Activated T-cell treated with anti-CD3 and anti-CD28 coated beads for 1 hour (primary cell): ENCODE results near the gene EIF2S2.

Source experiments
- DNase-seq: peaks from one replicate; pipeline ENCODE4 v3.0.0-alpha.2; 2020; ENCODE audit warnings: low read depth

Gene EIF2S2

DNA sequence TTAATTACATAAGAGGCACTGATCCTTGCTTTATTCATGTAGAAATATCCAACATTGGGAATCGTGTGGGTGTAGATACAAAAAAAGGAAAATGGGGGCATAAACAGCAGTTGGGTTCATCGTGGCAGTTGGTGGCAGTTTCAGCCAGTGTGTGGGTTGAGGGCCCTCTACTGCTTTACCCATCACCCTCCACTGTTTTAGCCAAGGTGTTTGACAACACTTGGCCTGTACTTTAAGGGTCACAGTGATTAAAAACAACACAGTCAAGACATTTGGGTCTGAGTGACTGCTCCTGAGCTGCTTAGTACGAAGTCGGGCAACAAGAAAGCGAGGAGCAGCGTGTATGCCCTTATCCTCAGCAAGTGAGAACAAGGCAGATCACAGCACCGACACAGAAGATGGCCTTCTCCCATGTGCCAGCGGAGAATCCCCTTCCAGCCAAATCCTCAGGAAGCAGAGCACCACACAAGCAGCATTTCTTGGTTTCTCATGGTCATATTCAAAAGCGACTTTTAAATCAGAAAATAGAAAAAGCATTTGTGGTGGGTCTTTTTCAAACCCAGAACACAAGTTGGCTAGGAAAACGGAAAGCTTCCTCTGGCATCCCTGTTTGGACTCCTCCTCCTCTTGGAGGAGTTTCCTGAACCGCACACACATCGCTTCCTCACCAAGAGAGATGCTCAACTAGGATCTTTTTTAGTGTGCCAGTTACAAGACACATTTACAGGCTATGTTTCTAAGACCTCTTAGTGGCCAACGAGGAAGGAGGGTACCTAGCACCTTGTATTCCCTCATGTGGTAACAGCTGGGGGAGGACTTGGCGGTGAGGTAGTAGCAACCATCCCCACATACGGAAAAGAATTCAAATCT, 23.5 kb downstream of the EIF2S2 start:
- DNase-seq = no peak

DNA sequence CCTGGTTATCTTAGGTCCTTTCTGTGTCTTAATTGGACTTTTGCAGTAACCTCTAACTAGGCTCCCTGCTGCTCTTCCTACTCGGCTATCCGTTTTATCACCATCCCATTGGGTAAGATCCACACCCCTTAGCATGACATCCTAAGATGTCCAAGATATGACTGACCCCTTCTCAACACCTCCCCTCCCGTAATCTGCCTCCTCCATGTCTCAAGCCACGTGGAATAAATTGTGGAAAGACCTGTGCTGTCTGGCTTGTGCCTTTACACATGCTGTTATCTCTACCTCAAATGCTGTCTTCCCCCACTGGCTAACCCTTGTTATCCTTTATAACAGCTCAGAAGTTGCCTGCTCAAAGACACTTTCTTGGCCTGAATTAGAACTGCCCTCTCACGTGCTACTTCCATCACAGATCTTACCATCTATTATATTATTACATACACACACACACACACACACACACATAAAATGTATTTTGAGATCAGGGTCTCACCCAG, 26.5 kb downstream of the EIF2S2 start:
- no peak for DNase-seq

DNA sequence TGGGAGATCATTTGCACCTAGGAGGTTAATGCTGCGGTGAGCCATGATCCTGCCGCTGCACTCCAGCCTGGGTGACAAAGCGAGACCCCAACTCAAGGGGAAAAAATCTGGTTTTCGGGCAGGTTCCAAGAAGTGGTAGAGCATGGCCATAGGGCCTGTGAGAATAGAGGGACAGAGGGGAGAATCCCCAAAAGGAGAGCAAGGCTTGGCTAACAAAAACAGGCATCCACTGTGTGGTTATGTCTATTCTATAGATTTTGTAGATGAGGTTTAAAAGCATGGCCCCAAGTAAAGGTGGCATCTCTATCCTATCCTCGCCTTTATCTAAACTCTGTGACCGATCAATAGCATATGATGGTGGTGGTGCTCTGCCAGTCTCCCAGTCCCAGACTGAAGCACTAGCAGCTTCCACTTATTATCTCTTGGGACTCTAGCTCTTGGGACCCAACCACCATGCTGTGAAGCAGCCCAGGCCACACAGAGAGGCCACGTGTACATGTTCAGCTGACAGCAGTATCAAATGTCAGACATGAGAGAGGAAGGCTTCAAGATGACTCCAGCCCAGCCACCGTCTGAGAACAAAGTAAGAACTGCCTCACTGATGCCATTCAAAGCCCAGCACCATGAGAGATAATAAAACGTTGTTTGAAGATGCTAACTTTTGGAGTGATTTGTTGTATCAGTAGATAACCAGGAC, 27.7 kb downstream of the EIF2S2 start:
- DNase-seq = no peak

GRCh38 chr20:34083781-34084180, 28.3 kb downstream of the EIF2S2 start:
- no peak for DNase-seq

DNA sequence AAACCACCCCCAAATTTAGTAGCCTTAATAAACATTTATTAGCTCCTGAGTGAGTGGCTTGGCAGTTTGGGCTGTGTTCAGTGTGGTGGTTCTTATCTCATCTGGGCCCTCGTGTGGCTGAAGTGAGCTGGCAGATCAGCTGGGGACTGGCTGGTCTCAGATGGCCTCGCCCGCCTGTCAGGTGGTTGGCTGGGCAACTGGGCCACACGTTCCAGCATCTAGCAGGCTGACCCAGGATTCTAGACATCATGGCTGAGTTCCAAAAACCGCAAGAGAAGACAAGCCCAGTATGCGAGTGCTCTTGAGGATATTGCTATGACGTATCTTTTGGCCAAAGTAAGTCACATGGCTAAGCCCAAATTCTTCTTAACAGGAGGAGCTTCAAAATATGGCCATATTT, 28.9 kb downstream of the EIF2S2 start:
- DNase-seq = no peak

DNA sequence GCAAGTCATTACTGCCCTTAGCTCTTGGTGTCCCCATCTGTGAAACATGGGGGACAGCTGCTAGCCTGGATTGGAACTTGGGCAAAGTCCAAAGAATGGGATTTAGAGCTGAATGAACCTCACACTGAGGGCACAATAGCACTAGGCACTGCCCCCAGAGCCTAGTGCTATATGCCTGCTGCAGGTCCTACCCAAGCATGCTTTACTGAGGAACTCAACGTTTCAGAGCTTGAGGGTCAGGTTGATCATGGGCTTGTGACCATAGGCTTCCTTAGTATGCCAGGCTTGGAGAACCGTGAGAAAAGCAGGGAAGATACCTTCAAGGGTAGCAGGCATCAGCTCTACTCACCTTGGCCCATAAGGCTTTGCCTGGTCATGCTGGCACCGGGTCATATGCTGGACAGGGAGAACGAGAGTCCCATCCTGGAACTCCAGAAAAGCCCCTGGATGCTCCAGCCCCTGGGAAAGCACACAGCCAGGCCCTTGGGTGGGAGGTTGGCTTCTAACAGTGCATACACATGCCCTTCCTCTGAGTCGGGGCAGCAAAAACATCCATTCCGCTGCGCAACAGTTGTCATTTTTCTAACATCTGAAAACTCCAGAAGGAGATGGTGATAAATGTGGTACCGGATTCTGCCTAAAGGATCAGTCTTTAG, 29.7 kb downstream of the EIF2S2 start:
- DNase-seq = no peak

DNA sequence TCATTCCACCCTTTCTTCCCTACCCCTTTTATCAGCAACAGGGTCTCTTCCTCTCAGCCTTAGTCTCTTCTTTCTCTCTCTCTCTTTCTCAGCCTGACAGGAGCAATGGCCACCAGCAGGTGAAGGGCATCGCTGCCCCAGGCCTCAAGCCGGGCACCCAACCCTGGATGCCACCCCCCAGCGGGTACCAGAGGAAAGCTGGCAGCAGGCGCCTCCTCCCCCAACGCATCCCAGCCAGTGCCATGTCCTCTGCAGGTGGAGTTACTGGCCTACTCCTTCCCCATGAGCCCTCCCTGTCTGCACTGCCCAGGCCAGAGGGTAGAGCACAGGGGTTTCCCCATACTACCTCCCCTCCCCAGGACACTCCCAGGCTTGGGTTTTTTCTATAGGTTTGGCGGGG, 32.2 kb downstream of the EIF2S2 start:
- DNase-seq = no peak

DNA sequence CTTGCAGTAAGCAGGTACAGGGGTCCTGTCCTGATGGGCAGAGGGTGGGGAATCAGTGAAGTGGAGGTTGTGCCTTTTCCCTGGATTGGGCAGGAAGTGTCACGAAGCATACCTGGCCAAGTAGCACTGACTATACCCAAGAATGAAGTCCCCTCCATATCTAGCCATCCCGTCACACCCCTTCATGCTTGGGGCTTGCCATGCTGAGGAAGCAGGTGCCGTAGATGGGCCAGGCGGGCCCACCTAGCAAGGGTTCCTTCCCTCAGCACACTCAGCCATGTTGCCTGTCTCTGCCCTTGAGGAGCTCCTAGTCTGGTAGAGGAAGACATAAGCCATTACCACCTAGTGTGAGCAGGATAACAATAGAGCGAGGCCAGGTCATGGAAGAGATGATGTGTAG, 33.5 kb downstream of the EIF2S2 start:
- DNase-seq = no peak

- no peak for DNase-seq
Measured at GRCh38 chr20:34076952-34077351, 35.1 kb downstream of the EIF2S2 start.

DNA sequence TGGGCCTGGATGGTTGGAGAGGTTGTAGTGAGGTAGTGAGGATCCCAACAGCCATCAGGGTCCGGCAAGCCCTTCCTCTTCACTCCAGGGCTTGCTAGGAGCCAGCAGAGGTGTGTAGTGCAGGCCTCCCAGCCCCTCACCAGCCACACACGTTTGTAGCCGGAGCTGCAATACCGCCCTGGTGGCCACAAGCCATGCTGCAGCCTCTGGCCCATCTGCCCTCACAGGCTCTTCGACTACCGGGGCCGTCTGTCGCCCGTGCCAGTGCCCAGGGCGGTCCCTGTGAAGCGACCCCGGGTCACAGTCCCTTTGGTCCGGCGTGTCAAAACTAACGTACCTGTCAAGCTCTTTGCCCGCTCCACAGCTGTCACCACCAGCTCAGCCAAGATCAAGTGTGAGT, 36.4 kb downstream of the EIF2S2 start:
- no peak for DNase-seq

DNA sequence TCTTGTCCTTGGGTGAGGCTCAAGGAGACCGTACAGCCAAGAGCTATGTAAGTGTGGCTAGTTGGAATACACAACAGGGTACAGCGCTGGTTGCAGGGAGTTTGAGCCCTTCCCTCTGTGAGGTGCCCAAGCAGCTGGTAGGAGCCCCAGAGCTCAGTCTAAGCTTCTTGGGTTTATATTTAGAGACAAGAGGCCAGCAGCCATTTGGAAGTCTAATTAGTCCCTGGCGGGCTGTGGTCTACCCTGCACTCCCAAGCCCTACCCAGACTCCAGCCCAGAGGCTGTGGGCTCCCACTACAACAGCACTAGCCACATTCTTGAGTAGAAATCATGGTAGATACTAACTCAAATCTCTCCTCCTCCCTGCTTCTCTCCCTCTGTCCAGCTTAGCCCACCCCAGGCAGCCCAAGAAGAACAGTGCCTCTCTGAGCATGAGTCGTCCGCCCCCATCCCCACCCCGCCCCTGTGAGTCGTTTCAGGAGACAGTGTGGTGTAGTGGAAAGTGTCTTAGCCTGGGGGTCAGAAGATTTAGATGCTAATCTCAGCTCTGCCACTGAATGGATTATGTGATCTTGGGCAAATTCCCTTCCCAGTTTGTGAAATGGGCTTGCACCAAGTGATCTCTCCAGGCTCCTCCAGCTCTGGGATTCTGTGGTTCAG, 37.8 kb downstream of the EIF2S2 start:
- DNase-seq = no peak

GRCh38 chr20:34072778-34073177, 39.3 kb downstream of the EIF2S2 start:
- no peak for DNase-seq

GRCh38 chr20:34072076-34072475, 40.0 kb downstream of the EIF2S2 start:
- DNase-seq = no peak

GRCh38 chr20:34070859-34071258, 41.2 kb downstream of the EIF2S2 start:
- no peak for DNase-seq

DNA sequence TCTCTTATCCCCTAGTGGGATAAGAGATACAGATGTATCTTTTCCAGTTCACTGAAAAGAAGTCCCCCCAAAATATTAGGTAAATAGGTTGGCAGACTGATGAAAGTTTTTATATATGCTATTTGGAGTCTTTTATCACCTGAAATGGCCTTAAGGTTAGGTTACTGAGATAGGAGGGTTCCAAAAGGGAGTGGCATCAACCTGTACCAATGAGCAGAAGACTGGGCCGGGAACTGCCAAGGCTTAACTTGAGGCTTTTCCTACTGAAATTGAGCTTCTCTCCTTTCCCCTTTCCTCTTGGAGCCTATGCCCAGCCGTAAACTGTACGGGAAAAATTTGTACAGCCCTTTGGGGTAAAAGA, 42.0 kb downstream of the EIF2S2 start:
- no peak for DNase-seq

DNA sequence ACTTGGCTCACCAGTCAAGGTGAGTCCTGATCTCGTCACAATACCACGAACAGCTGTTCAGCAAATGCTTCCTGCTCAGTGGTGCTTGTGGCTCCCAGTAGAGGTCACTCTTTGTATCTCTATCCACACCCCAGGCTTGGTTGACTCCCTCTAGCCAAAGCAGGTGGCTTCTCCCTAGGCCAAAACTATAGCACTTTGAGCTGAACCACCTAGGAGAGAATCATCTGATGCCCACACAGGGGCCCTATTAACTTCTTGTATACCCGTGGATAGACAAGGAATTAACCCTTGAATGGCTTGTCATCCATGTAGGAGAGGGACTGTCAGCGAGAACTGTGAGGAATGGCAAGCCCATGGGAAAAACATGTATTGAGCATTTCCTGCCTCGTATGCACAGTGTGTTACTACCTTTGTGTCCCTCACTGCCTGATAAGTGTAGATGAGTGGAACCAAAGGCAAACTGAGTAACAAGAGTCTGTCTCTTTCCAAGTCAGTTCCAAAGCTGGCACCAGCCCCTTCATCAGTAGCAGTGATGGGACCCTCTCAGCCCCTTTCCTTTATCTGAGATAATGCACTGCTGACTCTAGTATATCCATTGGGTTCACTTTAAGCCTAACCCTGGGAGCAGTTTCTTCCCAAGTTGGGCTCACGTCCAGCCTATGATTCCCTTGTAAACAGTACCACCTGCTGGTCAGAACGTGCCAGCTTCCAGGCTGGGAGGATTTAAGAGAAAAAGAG, 42.5 kb downstream of the EIF2S2 start:
- peak; percentile 16 for DNase-seq

- DNase-seq = no peak
Measured at GRCh38 chr20:34068001-34068400, 44.0 kb downstream of the EIF2S2 start.

- DNase-seq = no peak
Measured at GRCh38 chr20:34066476-34067090, 45.5 kb downstream of the EIF2S2 start.

- no peak for DNase-seq
Measured at GRCh38 chr20:34065260-34065659, 46.8 kb downstream of the EIF2S2 start.

- DNase-seq = no peak
Measured at GRCh38 chr20:34064286-34064685, 47.8 kb downstream of the EIF2S2 start.
